ENCODE measurements around the gene CCDC69.
A peak's percentile ranks its signal among the peaks of the same experiment; 100 is the strongest.

CCDC69 gene

GRCh38 chr5:151223447-151224264 lies at the start of gene CCDC69:
Gene CCDC69 (minus strand): TSS chr5:151224092. CDS start chr5:151223970, 122 bp downstream.
- DNase-seq (ENCODE audit: low read depth): peak; percentile 47
- peak within 1 kb of the TSS; percentile 59 for H3K4me3 ChIP-seq (ENCODE audit: control insufficient read depth, low read depth, low read length)
- peak; percentile 16 for TF ChIP-seq CTCF (conservative IDR thresholded peaks at IDR 0.05; ENCODE audit: control insufficient read depth, insufficient read depth, low read depth, low read length)

- no peak for TF ChIP-seq CTCF (conservative IDR thresholded peaks at IDR 0.05; ENCODE audit: control insufficient read depth, insufficient read depth, low read depth, low read length)
- H3K4me3 ChIP-seq (ENCODE audit: control insufficient read depth, low read depth, low read length): no peak overlapping the region
- DNase-seq (ENCODE audit: low read depth): no peak
Measured at GRCh38 chr5:151271336-151271735, 47.4 kb upstream of the CCDC69 start.

GRCh38 chr5:151270599-151270998 lies 46.7 kb upstream of the CCDC69 start:
- no peak for TF ChIP-seq CTCF (conservative IDR thresholded peaks at IDR 0.05; ENCODE audit: control insufficient read depth, insufficient read depth, low read depth, low read length)
- peak; percentile 65 for DNase-seq (ENCODE audit: low read depth)
- H3K4me3 ChIP-seq (ENCODE audit: control insufficient read depth, low read depth, low read length): no peak overlapping the region

- no peak for DNase-seq (ENCODE audit: low read depth)
- TF ChIP-seq CTCF (conservative IDR thresholded peaks at IDR 0.05; ENCODE audit: control insufficient read depth, insufficient read depth, low read depth, low read length): no peak
Measured at GRCh38 chr5:151267491-151268260, 43.8 kb upstream of the CCDC69 start.

GRCh38 chr5:151264113-151264512 lies 40.2 kb upstream of the CCDC69 start:
- no peak for TF ChIP-seq CTCF (conservative IDR thresholded peaks at IDR 0.05; ENCODE audit: control insufficient read depth, insufficient read depth, low read depth, low read length)
- H3K4me3 ChIP-seq (ENCODE audit: control insufficient read depth, low read depth, low read length): no peak overlapping the region
- DNase-seq (ENCODE audit: low read depth): peak; percentile 75

More at GRCh38 chr5:151267491-151268260, 43.8 kb upstream of the CCDC69 start:
- H3K4me3 ChIP-seq (ENCODE audit: control insufficient read depth, low read depth, low read length): no peak overlapping the region

- no peak for TF ChIP-seq CTCF (conservative IDR thresholded peaks at IDR 0.05; ENCODE audit: control insufficient read depth, insufficient read depth, low read depth, low read length)
- DNase-seq (ENCODE audit: low read depth): no peak
- H3K4me3 ChIP-seq (ENCODE audit: control insufficient read depth, low read depth, low read length): no peak overlapping the region
Measured at GRCh38 chr5:151262532-151262931, 38.6 kb upstream of the CCDC69 start.

Measured in fibroblast of mammary gland (primary cell).